K562 (cell line): ENCODE measurements around the gene TSPAN15. TPM values are rescaled to one million over a fixed set of nuclear protein-coding genes. Genes with fewer than 3 reads are reported as not detected.
A peak's percentile ranks its signal among the peaks of the same experiment; 100 is the strongest.

Experiments
- BCL6 ChIP-seq: fragments of 250-450 bp; sonication (Bioruptor Pico); IDR thresholded peaks from 2 replicates; pipeline ENCODE4 v1.4.0; 2020
- BDP1 ChIP-seq: IDR thresholded peaks from 3 replicates; pipeline ENCODE4 v1.6.1; 2011; ENCODE audit not compliant: insufficient read length, insufficient read depth
- CBX5 ChIP-seq: IDR thresholded peaks from 2 replicates; pipeline ENCODE4 v1.6.1; 2014; ENCODE audit warnings: low read depth, borderline replicate concordance
- DPF2 ChIP-seq: fragments of 450-650 bp; IDR thresholded peaks from 2 replicates; pipeline ENCODE4 v1.6.1; 2016
- HDGF ChIP-seq: fragments of 450-650 bp; IDR thresholded peaks from 2 replicates; pipeline ENCODE4 v1.6.1; 2016
- HLTF ChIP-seq: fragments of 450-650 bp; IDR thresholded peaks from 2 replicates; pipeline ENCODE4 v1.6.1; 2016
- KAT8 ChIP-seq: fragments of 450-650 bp; IDR thresholded peaks from 2 replicates; pipeline ENCODE4 v1.6.1; 2016; ENCODE audit warnings: low read depth, mild to moderate bottlenecking
- KLF1 ChIP-seq: fragments of 450-650 bp; IDR thresholded peaks from 2 replicates; pipeline ENCODE4 v1.6.1; 2016; ENCODE audit warnings: missing genetic modification characterization, missing compliant biosample characterization
- MEF2D ChIP-seq: conservative IDR thresholded peaks from 2 replicates; pipeline ENCODE4 v1.6.1; 2016; ENCODE audit warnings: low read depth, missing genetic modification characterization, missing compliant biosample characterization
- NONO ChIP-seq, 2 experiments: fragments of 200-400 bp in 1 of 2; fragments of 450-650 bp in 1 of 2; formaldehyde crosslinking in 1 of 2; IDR thresholded peaks; 2 replicates each; pipeline ENCODE4 v1.6.1; 2017; ENCODE audit warnings: low read depth in 2 of 2, mild to moderate bottlenecking in 2 of 2, moderate library complexity in 2 of 2, low read length in 1 of 2
- PTRF ChIP-seq: fragments of 450-650 bp; IDR thresholded peaks from 2 replicates; pipeline ENCODE4 v1.6.1; 2016; ENCODE audit warnings: mild to moderate bottlenecking, missing genetic modification characterization, missing compliant biosample characterization
- PTTG1 ChIP-seq: fragments of 450-650 bp; IDR thresholded peaks from 2 replicates; pipeline ENCODE4 v1.6.1; 2016; ENCODE audit warnings: low read depth, mild to moderate bottlenecking, missing genetic modification characterization, missing compliant biosample characterization
- SUPT5H ChIP-seq: fragments of 450-650 bp; IDR thresholded peaks from 2 replicates; pipeline ENCODE4 v1.6.1; 2016
- TEAD2 ChIP-seq: fragments of 450-650 bp; IDR thresholded peaks from 2 replicates; pipeline ENCODE4 v1.6.1; 2016; ENCODE audit warnings: missing genetic modification characterization, control low read depth, missing compliant biosample characterization
- XRCC5 ChIP-seq: fragments of 200-400 bp; formaldehyde crosslinking; IDR thresholded peaks from 2 replicates; pipeline ENCODE4 v1.6.1; 2017; ENCODE audit warnings: low read depth, mild to moderate bottlenecking, low read length
- ZFP1 ChIP-seq: fragments of 450-650 bp; formaldehyde crosslinking; IDR thresholded peaks from 2 replicates; pipeline ENCODE4 v1.4.0; 2020; ENCODE audit warnings: mild to moderate bottlenecking, mixed read lengths
- ZNF175 ChIP-seq: fragments of 200-800 bp; sonication (Bioruptor generic); IDR thresholded peaks from 2 replicates; pipeline ENCODE4 v1.6.1; 2016; ENCODE audit warnings: low read depth, mild to moderate bottlenecking, missing genetic modification characterization, missing compliant biosample characterization
- ZNF354B ChIP-seq: fragments of 250-450 bp; sonication (Bioruptor Pico); IDR thresholded peaks from 2 replicates; pipeline ENCODE4 v1.4.0; 2020
- ZNF395 ChIP-seq: fragments of 200-800 bp; sonication (Bioruptor generic); IDR thresholded peaks from 2 replicates; pipeline ENCODE4 v1.6.1; 2017; ENCODE audit warnings: missing genetic modification characterization, missing compliant biosample characterization
- ZNF41 ChIP-seq: fragments of 250-450 bp; sonication (Bioruptor Pico); conservative IDR thresholded peaks from 2 replicates; pipeline ENCODE4 v1.4.0; 2020; ENCODE audit warnings: mild to moderate bottlenecking
- ZNF584 ChIP-seq: fragments of 200-800 bp; sonication (Bioruptor generic); IDR thresholded peaks from 2 replicates; pipeline ENCODE4 v1.6.1; 2016; ENCODE audit warnings: low read depth, mild to moderate bottlenecking, missing genetic modification characterization, missing compliant biosample characterization
- ZNF589 ChIP-seq: fragments of 200-800 bp; sonication (Bioruptor generic); IDR thresholded peaks from 2 replicates; pipeline ENCODE4 v1.6.1; 2016; ENCODE audit warnings: low read depth, missing genetic modification characterization, missing compliant biosample characterization
- ZNF592 ChIP-seq: fragments of 450-650 bp; IDR thresholded peaks from 2 replicates; pipeline ENCODE4 v1.6.1; 2017; ENCODE audit warnings: antibody characterized with exemption, mild to moderate bottlenecking
- ZNF740 ChIP-seq, 3 experiments: fragments of 200-800 bp in 1 of 3; sonication (Bioruptor generic) in 1 of 3; sonication (generic) in 1 of 3; formaldehyde crosslinking in 1 of 3; IDR thresholded peaks; 2 replicates each; pipeline versions ENCODE4 v1.6.1 to v1.8.0; 2016 to 2022; ENCODE audit warnings: mild to moderate bottlenecking in 2 of 3, missing compliant biosample characterization in 2 of 3, missing genetic modification characterization in 2 of 3, missing genetic modification reagents in 1 of 3
- ZNF79 ChIP-seq: fragments of 250-450 bp; sonication (Bioruptor Pico); IDR thresholded peaks from 2 replicates; pipeline ENCODE4 v1.4.0; 2020; ENCODE audit warnings: low read depth, mild to moderate bottlenecking, moderate library complexity
- polyA plus RNA-seq, 8 experiments: library from polyadenylated mRNA; depleted of rRNA in 4 of 8; stranded (reverse) in 5 of 8; unstranded in 3 of 8; fragments of >200 nt; fragmentation: Nextera tagmentation in 2 of 8; fragmentation: Illumina TruSeq in 1 of 8; extraction: Ambion mirVana in 2 of 8; extraction: Trizol in 1 of 8; gene quantifications; 2 replicates each; pipeline versions ENCODE4 v1.2.1 to v1.2.3, GENCODE V29; 2011 to 2014; ENCODE audit warnings: inconsistent platforms in 1 of 8, missing spikeins in 1 of 8
- total RNA-seq, 7 experiments: library from RNA; depleted of rRNA in 6 of 7; stranded (reverse); fragments of >200 nt in 6 of 7; fragmentation: Illumina TruSeq in 2 of 7; extraction: Trizol in 2 of 7; gene quantifications; 2 replicates each; pipeline versions ENCODE4 v1.2.1 to v1.2.3, GENCODE V29; 2011 to 2021; ENCODE audit warnings: low replicate concordance in 1 of 7

Gene TSPAN15
- total and polyA plus RNA-seq, 9 of the 15 experiments (the other 6 are each of a cell fraction or from before 2014, with no cell fraction given), result 0.33 to 1.0 (median 0.45) TPM; not detected in 2

GRCh38 chr10:69410487-69410886, 40.8 kb upstream of the TSPAN15 start (continued):
- TF ChIP-seq ZNF589 (CRISPR knock-in tag) (peak; percentile 67; the same call in 1 of the 2 replicates), ZNF41 (CRISPR knock-in tag) (peak; percentile 85), KAT8 (no peak), HLTF (no peak), BDP1 (no peak), PTTG1 (tag) (peak; percentile 93), TEAD2 (tag) (peak; percentile 72; the same call in 1 of the 2 replicates), SUPT5H (no peak), ZNF354B (CRISPR knock-in tag) (peak; percentile 74; the same call in 1 of the 2 replicates), ZNF740 (CRISPR knock-in tag; IDR thresholded peaks at IDR 0.05) (no peak), ZNF740 (tag; IDR thresholded peaks at IDR 0.05) (peak in 1 of 2 experiments; percentile 89; a peak in 2 of 4 replicates), BCL6 (CRISPR knock-in tag) (0 out of 2 replicates have a peak, but pooled peaks have one; percentile 21), ZFP1 (CRISPR knock-in tag) (0 out of 2 replicates have a peak, but pooled peaks have one; percentile 38), NONO (IDR thresholded peaks at IDR 0.05; ENCODE audit: low read depth in 2 of 2, low read length in 1 of 2) (no peak), CBX5 (no peak), PTRF (tag) (peak; percentile 93), ZNF584 (peak; percentile 71; the same call in 1 of the 2 replicates), ZNF175 (0 out of 2 replicates have a peak, but pooled peaks have one; percentile 27), ZNF592 (peak; percentile 94), MEF2D (tag) (peak; percentile 94), XRCC5 (no peak), ZNF79 (CRISPR knock-in tag) (peak; percentile 79; the same call in 1 of the 2 replicates), HDGF (no peak), ZNF395 (CRISPR knock-in tag) (peak; percentile 77; the same call in 1 of the 2 replicates), KLF1 (0 out of 2 replicates have a peak, but pooled peaks have one; percentile 34), DPF2 (no peak)
